Liver (tissue), 3 donors: ENCODE results near the gene SKOR1.

Experiments used
- FOXA1 ChIP-seq: IDR thresholded peaks from 2 replicates; pipeline ENCODE4 v1.6.1; 2016; ENCODE audit warnings: antibody characterized with exemption
- GABPA ChIP-seq, 2 donors: IDR thresholded peaks in 1 of 2; conservative IDR thresholded peaks in 1 of 2; 2 replicates each; pipeline ENCODE4 v1.6.1; 2016; ENCODE audit warnings: antibody characterized with exemption in 2 of 2, mild to moderate bottlenecking in 1 of 2, moderate library complexity in 1 of 2
- HNF4G ChIP-seq: IDR thresholded peaks from 2 replicates; pipeline ENCODE4 v1.6.1; 2016; ENCODE audit warnings: antibody characterized with exemption
- SP1 ChIP-seq: IDR thresholded peaks from 2 replicates; pipeline ENCODE4 v1.6.1; 2018; ENCODE audit warnings: antibody characterized with exemption, mild to moderate bottlenecking
- TAF1 ChIP-seq: conservative IDR thresholded peaks from 2 replicates; pipeline ENCODE4 v1.6.1; 2016; ENCODE audit warnings: antibody characterized with exemption, mild to moderate bottlenecking
- YY1 ChIP-seq: IDR thresholded peaks from 2 replicates; pipeline ENCODE4 v1.6.1; 2016; ENCODE audit warnings: antibody characterized with exemption, mild to moderate bottlenecking
- TF ChIP-seq, protein P1 (sequence below): fragments of 150-350 bp; IDR thresholded peaks from 2 replicates; pipeline ENCODE4 v1.5.1; 2017; ENCODE audit warnings: improper control_type of control experiment, low read depth, low read length; ENCODE audit not compliant: missing input control
- TF ChIP-seq, protein P2 (sequence below): IDR thresholded peaks from 2 replicates; pipeline ENCODE4 v1.6.1; 2016; ENCODE audit warnings: antibody characterized with exemption, mild to moderate bottlenecking
- TF ChIP-seq, protein P3 (sequence below): IDR thresholded peaks from 2 replicates; pipeline ENCODE4 v1.6.1; 2016; ENCODE audit warnings: antibody characterized with exemption
- TF ChIP-seq, protein P4 (sequence below): IDR thresholded peaks from 2 replicates; pipeline ENCODE4 v1.6.1; 2016; ENCODE audit warnings: antibody characterized with exemption
- donor health status: healthy.
- donor health status: healthy.

DNA sequence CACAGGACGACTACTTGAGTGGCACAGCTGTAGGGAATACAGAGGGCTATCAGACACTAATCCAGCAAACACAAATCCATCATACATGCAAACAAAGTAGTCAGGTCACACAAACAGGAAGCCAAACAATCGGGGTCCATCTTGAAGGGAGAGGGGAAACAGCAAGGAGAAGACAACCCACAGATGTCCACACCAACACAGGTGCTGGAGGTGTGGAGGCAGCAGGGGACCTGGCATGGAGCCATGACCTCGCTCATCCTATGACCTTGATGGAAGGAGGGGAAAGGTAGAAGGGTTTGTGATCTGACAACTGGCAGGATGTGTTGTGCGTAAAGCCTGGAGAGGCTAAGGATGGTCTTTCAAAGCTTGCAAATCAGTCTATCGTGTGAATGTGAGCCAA is 39.9 kb upstream of the SKOR1 start:
- TF ChIP-seq TAF1: no peak
- TF ChIP-seq, protein P1, sequence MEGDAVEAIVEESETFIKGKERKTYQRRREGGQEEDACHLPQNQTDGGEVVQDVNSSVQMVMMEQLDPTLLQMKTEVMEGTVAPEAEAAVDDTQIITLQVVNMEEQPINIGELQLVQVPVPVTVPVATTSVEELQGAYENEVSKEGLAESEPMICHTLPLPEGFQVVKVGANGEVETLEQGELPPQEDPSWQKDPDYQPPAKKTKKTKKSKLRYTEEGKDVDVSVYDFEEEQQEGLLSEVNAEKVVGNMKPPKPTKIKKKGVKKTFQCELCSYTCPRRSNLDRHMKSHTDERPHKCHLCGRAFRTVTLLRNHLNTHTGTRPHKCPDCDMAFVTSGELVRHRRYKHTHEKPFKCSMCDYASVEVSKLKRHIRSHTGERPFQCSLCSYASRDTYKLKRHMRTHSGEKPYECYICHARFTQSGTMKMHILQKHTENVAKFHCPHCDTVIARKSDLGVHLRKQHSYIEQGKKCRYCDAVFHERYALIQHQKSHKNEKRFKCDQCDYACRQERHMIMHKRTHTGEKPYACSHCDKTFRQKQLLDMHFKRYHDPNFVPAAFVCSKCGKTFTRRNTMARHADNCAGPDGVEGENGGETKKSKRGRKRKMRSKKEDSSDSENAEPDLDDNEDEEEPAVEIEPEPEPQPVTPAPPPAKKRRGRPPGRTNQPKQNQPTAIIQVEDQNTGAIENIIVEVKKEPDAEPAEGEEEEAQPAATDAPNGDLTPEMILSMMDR: no peak
- TF ChIP-seq, protein P2, sequence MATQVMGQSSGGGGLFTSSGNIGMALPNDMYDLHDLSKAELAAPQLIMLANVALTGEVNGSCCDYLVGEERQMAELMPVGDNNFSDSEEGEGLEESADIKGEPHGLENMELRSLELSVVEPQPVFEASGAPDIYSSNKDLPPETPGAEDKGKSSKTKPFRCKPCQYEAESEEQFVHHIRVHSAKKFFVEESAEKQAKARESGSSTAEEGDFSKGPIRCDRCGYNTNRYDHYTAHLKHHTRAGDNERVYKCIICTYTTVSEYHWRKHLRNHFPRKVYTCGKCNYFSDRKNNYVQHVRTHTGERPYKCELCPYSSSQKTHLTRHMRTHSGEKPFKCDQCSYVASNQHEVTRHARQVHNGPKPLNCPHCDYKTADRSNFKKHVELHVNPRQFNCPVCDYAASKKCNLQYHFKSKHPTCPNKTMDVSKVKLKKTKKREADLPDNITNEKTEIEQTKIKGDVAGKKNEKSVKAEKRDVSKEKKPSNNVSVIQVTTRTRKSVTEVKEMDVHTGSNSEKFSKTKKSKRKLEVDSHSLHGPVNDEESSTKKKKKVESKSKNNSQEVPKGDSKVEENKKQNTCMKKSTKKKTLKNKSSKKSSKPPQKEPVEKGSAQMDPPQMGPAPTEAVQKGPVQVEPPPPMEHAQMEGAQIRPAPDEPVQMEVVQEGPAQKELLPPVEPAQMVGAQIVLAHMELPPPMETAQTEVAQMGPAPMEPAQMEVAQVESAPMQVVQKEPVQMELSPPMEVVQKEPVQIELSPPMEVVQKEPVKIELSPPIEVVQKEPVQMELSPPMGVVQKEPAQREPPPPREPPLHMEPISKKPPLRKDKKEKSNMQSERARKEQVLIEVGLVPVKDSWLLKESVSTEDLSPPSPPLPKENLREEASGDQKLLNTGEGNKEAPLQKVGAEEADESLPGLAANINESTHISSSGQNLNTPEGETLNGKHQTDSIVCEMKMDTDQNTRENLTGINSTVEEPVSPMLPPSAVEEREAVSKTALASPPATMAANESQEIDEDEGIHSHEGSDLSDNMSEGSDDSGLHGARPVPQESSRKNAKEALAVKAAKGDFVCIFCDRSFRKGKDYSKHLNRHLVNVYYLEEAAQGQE: no peak
- TF ChIP-seq SP1: no peak
- no peak for TF ChIP-seq FOXA1
- TF ChIP-seq HNF4G: no peak
- no peak for TF ChIP-seq YY1
- TF ChIP-seq GABPA (IDR thresholded peaks at IDR 0.05 in 1 of 2, conservative IDR thresholded peaks at IDR 0.05 in 1 of 2): no peak
- TF ChIP-seq, protein P3, sequence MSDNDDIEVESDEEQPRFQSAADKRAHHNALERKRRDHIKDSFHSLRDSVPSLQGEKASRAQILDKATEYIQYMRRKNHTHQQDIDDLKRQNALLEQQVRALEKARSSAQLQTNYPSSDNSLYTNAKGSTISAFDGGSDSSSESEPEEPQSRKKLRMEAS: no peak
- TF ChIP-seq, protein P4, sequence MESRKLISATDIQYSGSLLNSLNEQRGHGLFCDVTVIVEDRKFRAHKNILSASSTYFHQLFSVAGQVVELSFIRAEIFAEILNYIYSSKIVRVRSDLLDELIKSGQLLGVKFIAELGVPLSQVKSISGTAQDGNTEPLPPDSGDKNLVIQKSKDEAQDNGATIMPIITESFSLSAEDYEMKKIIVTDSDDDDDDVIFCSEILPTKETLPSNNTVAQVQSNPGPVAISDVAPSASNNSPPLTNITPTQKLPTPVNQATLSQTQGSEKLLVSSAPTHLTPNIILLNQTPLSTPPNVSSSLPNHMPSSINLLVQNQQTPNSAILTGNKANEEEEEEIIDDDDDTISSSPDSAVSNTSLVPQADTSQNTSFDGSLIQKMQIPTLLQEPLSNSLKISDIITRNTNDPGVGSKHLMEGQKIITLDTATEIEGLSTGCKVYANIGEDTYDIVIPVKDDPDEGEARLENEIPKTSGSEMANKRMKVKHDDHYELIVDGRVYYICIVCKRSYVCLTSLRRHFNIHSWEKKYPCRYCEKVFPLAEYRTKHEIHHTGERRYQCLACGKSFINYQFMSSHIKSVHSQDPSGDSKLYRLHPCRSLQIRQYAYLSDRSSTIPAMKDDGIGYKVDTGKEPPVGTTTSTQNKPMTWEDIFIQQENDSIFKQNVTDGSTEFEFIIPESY: no peak
